K562 (cell line): ENCODE measurements around the gene PPM1L. TPM values are rescaled to one million over a fixed set of nuclear protein-coding genes. Genes with fewer than 3 reads are reported as not detected.

Experiments
- ATAC-seq: fragments of 200-7000 bp; cut with Tn5 transposase; 3 replicates; pipeline ENCODE4 v1.9.1; 2020; ENCODE audit warnings: moderate library complexity
- BruUV-seq: library from RNA; stranded (reverse); fragments of 400-500 nt; replicated peaks from 2 replicates; lab custom pipeline; 2021; lab: Mats Ljungman, UMichigan
- CTCF ChIA-PET: fragments of 300-600 bp; formaldehyde crosslinking; extraction: SDS; loops from one replicate; lab custom pipeline; 2021; ENCODE audit warnings: low intra/inter-chr PET ratio; lab: Yijun Ruan, JAX
- POLR2A ChIA-PET: fragments of 300-600, 350-650 bp; sonication (Branson Sonifier 250); formaldehyde crosslinking; extraction: SDS; loops from one replicate; lab custom pipeline; 2021; ENCODE audit warnings: antibody characterized with exemption, inconsistent platforms; lab: Yijun Ruan, JAX
- DNase-seq, 4 experiments: peaks; one replicate each; pipeline versions ENCODE4 v3.0.0 to v3.0.0-alpha.2; 2011 to 2018; ENCODE audit warnings: low spot score in 3 of 4, mixed read lengths in 3 of 4; ENCODE audit errors: extremely low read depth in 1 of 4
- FAIRE-seq: peaks from 2 replicates; lab custom pipeline; 2011; peaks lifted over from hg19 to GRCh38; lab: Jason Lieb, UNC
- H2AFZ ChIP-seq: 2 replicates; pipeline ENCODE4 v1.6.0; 2011; ENCODE audit warnings: low read depth, low read length, control low read depth, inconsistent platforms
- H3K27ac ChIP-seq: fragments of 200-600 bp; 3 replicates; pipeline ENCODE4 v1.8.0; 2011; ENCODE audit warnings: low read depth, mild to moderate bottlenecking, control low read depth, inconsistent platforms, low read length, moderate library complexity, mixed read lengths; ENCODE audit errors: extremely low read depth
- H3K27me3 ChIP-seq, 2 experiments: fragments of 300-600 bp in 1 of 2; 2 replicates in 1 of 2; 3 replicates in 1 of 2; pipeline versions ENCODE4 v1.6.0 to v1.8.0; 2011; ENCODE audit warnings: inconsistent platforms in 2 of 2, low read length in 2 of 2, mild to moderate bottlenecking in 1 of 2, mixed read lengths in 1 of 2, moderate library complexity in 1 of 2; ENCODE audit not compliant: control insufficient read depth in 2 of 2, insufficient read depth in 2 of 2
- H3K36me3 ChIP-seq: fragments of 300-600 bp; 3 replicates; pipeline ENCODE4 v1.8.0; 2011; ENCODE audit warnings: mild to moderate bottlenecking, low read length, inconsistent platforms; ENCODE audit not compliant: control insufficient read depth, insufficient read depth
- H3K4me1 ChIP-seq, 2 experiments: fragments of 200-600 bp in 1 of 2; replicated peaks in 1 of 2; 2 replicates in 1 of 2; 3 replicates in 1 of 2; pipeline versions ENCODE4 v1.5.1 to v1.8.0; 2011; ENCODE audit warnings: inconsistent platforms in 2 of 2, low read length in 2 of 2, mild to moderate bottlenecking in 1 of 2, mixed read lengths in 1 of 2, moderate library complexity in 1 of 2; ENCODE audit not compliant: control insufficient read depth in 2 of 2, insufficient read depth in 2 of 2
- H3K4me2 ChIP-seq: 2 replicates; pipeline ENCODE4 v1.6.1; 2011; ENCODE audit warnings: low read length, control low read depth, inconsistent platforms, mixed read lengths; ENCODE audit not compliant: insufficient read depth
- H3K4me3 ChIP-seq: fragments of 200-600 bp; sonication (generic), shearing (Covaris generic); 2 replicates; pipeline ENCODE4 v1.5.1; 2016; ENCODE audit warnings: control low read depth, inconsistent platforms
- H3K79me2 ChIP-seq: fragments of 200-600 bp; 3 replicates; pipeline ENCODE4 v1.8.0; 2011; ENCODE audit warnings: low read length, inconsistent platforms; ENCODE audit not compliant: control insufficient read depth, insufficient read depth
- H3K9ac ChIP-seq, 2 experiments: 2 replicates each; pipeline versions ENCODE4 v1.6.0 to v1.6.1; 2011; ENCODE audit warnings: low read depth in 2 of 2, low read length in 2 of 2, control low read depth in 1 of 2, inconsistent platforms in 1 of 2, mild to moderate bottlenecking in 1 of 2, mixed read lengths in 1 of 2; ENCODE audit not compliant: insufficient read depth in 1 of 2
- H3K9me1 ChIP-seq: one replicate; pipeline ENCODE4 v1.6.0; 2011; ENCODE audit warnings: inconsistent platforms, mild to moderate bottlenecking, low read length, moderate library complexity; ENCODE audit not compliant: control insufficient read depth, insufficient read depth
- H3K9me3 ChIP-seq: replicated peaks from 2 replicates; pipeline ENCODE4 v1.5.1; 2011; ENCODE audit warnings: low read depth, low read length, inconsistent platforms; ENCODE audit not compliant: control insufficient read depth, insufficient read depth
- H4K20me1 ChIP-seq: replicated peaks from 2 replicates; pipeline ENCODE4 v1.6.1; 2011; ENCODE audit warnings: low read length, inconsistent platforms, mixed read lengths; ENCODE audit not compliant: control insufficient read depth, insufficient read depth
- CBX2 ChIP-seq: fragments of 200-600 bp; sonication (generic); IDR thresholded peaks from one replicate; pipeline ENCODE4 v1.6.1; 2012; ENCODE audit warnings: mild to moderate bottlenecking, low read length, inconsistent platforms; ENCODE audit not compliant: insufficient read depth, poor library complexity, severe bottlenecking
- CCNT2 ChIP-seq: IDR thresholded peaks from 2 replicates; pipeline ENCODE4 v1.6.1; 2011; ENCODE audit warnings: borderline replicate concordance, low read depth, mild to moderate bottlenecking, moderate library complexity, mixed read lengths, low read length; ENCODE audit not compliant: insufficient read length; ENCODE audit errors: extremely low read depth
- MAZ ChIP-seq, 2 experiments: fragments of 450-650 bp in 1 of 2; sonication (generic) in 1 of 2; formaldehyde crosslinking; IDR thresholded peaks in 1 of 2; conservative IDR thresholded peaks in 1 of 2; 2 replicates each; pipeline versions ENCODE4 v1.4.0 to v1.5.0; 2020; ENCODE audit warnings: mild to moderate bottlenecking in 1 of 2, missing genetic modification reagents in 1 of 2
- SNRNP70 ChIP-seq: fragments of 200-400 bp; formaldehyde crosslinking; optimal IDR thresholded peaks from 2 replicates; pipeline ENCODE3; 2017; ENCODE audit warnings: low read depth, low read length
- SRSF1 ChIP-seq: fragments of 200-400 bp; formaldehyde crosslinking; IDR thresholded peaks from 2 replicates; pipeline ENCODE4 v1.6.1; 2017; ENCODE audit warnings: mild to moderate bottlenecking, low read depth, low read length, moderate library complexity
- ZKSCAN8 ChIP-seq: fragments of 200-800 bp; sonication (Bioruptor generic); IDR thresholded peaks from 2 replicates; pipeline ENCODE4 v1.6.1; 2016; ENCODE audit warnings: missing genetic modification characterization, missing compliant biosample characterization
- ZNF507 ChIP-seq: conservative IDR thresholded peaks from 2 replicates; pipeline ENCODE4 v1.6.1; 2017; ENCODE audit warnings: missing genetic modification characterization, missing compliant biosample characterization
- WGBS: fragments of 100-300 bp; shearing (Covaris generic); methylation state at CpG from one replicate; pipeline ENCODE4 v1.1.6; 2016; ENCODE audit warnings: low coverage, mixed read lengths; ENCODE audit not compliant: insufficient coverage; ENCODE audit errors: missing lambda C conversion rate; 5-methylcytosine and 5-hydroxymethylcytosine counted together
- in situ Hi-C: fragments of 300-500 bp; cut with MboI; formaldehyde crosslinking; loops from 4 replicates; pipeline ENCODE4 v1.15.0; 2018; ENCODE audit warnings: inconsistent platforms, mixed read lengths
- intact Hi-C: fragments of 100-400 bp; cut with micrococcal nuclease; formaldehyde crosslinking; loops from 2 replicates; pipeline ENCODE4 v1.14.2; 2022
- polyA plus RNA-seq, 8 experiments: library from polyadenylated mRNA; depleted of rRNA in 4 of 8; stranded (reverse) in 5 of 8; unstranded in 3 of 8; fragments of >200 nt; fragmentation: Nextera tagmentation in 2 of 8; fragmentation: Illumina TruSeq in 1 of 8; extraction: Ambion mirVana in 2 of 8; extraction: Trizol in 1 of 8; gene quantifications; 2 replicates each; pipeline versions ENCODE4 v1.2.1 to v1.2.3, GENCODE V29; 2011 to 2014; ENCODE audit warnings: inconsistent platforms in 1 of 8, missing spikeins in 1 of 8
- total RNA-seq, 7 experiments: library from RNA; depleted of rRNA in 6 of 7; stranded (reverse); fragments of >200 nt in 6 of 7; fragmentation: Illumina TruSeq in 2 of 7; extraction: Trizol in 2 of 7; gene quantifications; 2 replicates each; pipeline versions ENCODE4 v1.2.1 to v1.2.3, GENCODE V29; 2011 to 2021; ENCODE audit warnings: low replicate concordance in 1 of 7
- TF ChIP-seq, protein P1 (sequence below): fragments of 450-650 bp; formaldehyde crosslinking; IDR thresholded peaks from 2 replicates; pipeline ENCODE4 v1.4.0; 2022; ENCODE audit warnings: missing genetic modification characterization

Gene PPM1L
- total and polyA plus RNA-seq, 9 of the 15 experiments (the other 6 are each of a cell fraction or from before 2014, with no cell fraction given) = 0.01 to 0.41 (median 0.14) TPM

DNA sequence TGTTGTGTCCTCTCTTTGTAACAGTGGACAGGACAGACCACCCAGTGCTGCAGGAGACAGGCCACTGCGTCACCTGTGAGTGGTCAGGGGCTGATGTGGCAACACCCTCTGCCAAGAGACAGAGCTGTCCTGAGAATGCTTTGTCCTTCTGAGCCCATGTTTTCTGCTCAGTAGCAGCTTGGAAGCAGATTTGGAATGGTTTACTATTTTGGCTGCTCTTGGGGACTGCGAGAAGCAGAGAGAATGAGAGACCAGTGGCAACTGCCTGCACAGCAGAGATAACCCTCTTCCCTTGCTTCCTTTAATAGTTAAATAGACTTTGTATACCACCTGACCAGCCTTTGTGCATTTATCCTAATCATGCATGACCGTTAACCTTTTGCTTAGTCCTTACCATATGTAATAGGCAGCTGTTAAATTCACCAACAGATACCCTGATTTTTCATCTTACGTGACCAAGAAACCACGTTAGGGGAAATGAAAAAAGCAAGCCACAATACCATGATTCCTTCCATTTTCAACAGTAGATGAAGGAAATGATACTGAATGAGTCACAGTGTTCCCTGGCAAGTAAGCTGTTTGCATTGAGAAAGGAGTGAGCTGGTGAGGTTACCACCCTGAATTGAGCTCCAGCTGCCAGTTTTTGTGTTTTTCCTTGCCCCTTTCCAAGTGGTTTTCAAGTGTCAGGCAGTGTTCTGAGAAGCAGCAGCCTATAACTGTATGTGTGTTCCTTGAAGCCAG, 313.6 kb downstream of the PPM1L start (continued):
- TF ChIP-seq CBX2 = no peak
- no peak for TF ChIP-seq SNRNP70
- TF ChIP-seq ZKSCAN8 = no peak

DNA sequence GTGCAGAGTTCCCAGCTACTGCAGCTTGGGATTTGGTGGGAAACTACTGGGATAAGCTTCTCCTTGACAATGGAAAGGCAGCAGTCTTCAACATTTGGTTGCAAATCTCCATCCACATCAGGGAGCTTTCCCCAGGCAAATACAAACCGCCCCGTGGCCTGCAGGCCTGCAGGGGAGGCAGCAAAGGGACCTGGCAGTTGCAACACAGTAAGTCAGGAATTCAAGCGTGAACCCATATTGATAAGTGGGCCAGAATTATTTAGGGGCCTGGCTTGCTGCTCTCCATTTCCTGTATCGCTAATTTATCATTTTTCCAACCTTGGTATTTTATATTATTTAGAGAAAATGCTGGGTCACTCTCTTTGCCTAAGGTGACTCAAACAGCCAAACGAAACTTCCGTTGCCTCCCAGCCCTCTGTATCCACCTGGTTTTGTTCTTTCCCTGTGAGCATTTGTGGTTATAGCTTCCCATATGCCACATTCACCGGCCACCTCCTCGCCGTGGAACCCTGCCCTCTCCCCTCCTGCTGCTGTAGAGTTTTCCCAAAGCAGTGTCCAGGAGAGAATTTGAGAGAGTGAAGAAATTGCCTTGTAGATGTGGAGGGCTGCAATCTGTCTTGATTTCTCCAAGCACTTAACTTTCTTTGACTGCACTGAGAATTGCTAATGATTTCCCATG, 314.4 kb downstream of the PPM1L start:
- Histone ChIP-seq H3K9ac (no peak overlapping the region), H2AFZ (no peak overlapping the region), H3K4me1 (no peaks in the 10 kb centered on the region; a peak in 2 of 5 replicates), H3K27me3 (no peaks in the 10 kb centered on the region), H3K9me1 (no peaks in the 10 kb centered on the region), H3K4me2 (no peak overlapping the region), H3K27ac (no peak overlapping the region), H3K9me3 (no peaks in the 10 kb centered on the region), H3K36me3 (no peaks in the 10 kb centered on the region), H4K20me1 (no peaks in the 10 kb centered on the region), H3K4me3 (no peak overlapping the region), H3K79me2 (no peaks in the 10 kb centered on the region)
- POLR2A ChIA-PET = no interaction called here
- no peak for DNase-seq
- in situ Hi-C loops = no loop called here
- 4% methylated on average over 6 of the region's 9 CpGs for WGBS
- intact Hi-C loops = no loop called here
- CTCF ChIA-PET = no interaction called here
- no peak for FAIRE-seq
- BruUV-seq = no TSS peak
- TF ChIP-seq, protein P1, sequence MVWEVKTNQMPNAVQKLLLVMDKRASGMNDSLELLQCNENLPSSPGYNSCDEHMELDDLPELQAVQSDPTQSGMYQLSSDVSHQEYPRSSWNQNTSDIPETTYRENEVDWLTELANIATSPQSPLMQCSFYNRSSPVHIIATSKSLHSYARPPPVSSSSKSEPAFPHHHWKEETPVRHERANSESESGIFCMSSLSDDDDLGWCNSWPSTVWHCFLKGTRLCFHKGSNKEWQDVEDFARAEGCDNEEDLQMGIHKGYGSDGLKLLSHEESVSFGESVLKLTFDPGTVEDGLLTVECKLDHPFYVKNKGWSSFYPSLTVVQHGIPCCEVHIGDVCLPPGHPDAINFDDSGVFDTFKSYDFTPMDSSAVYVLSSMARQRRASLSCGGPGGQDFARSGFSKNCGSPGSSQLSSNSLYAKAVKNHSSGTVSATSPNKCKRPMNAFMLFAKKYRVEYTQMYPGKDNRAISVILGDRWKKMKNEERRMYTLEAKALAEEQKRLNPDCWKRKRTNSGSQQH (CRISPR knock-in tag) = no peak
- no peak for TF ChIP-seq CCNT2
- TF ChIP-seq MAZ (CRISPR knock-in tag; conservative IDR thresholded peaks at IDR 0.05 in 1 of 2, IDR thresholded peaks at IDR 0.05 in 1 of 2) = no peak
- no peak for TF ChIP-seq SRSF1
- TF ChIP-seq ZNF507 (tag) = no peak
- ATAC-seq = no peak
